Activated B cell treated with CpG ODN at 0.5 μM for 24 hours (primary cell): ENCODE measurements around the gene C3orf52. TPM values are rescaled to one million over a fixed set of nuclear protein-coding genes. Genes with fewer than 3 reads are reported as not detected.

Experiments used
- ATAC-seq: fragments of 200-7000 bp; cut with Tn5 transposase; one replicate; pipeline ENCODE4 v1.10.0; 2021; ENCODE audit warnings: low read depth, mild to moderate bottlenecking, moderate library complexity
- CTCF ChIA-PET: fragments of 350-600 bp; sonication (Branson Sonifier 250); formaldehyde crosslinking; loops from one replicate; lab custom pipeline; 2021; ENCODE audit warnings: antibody characterized with exemption; lab: Charles Lee
- POLR2A ChIA-PET: fragments of 350-600 bp; sonication (Branson Sonifier 250); formaldehyde crosslinking; loops from one replicate; lab custom pipeline; 2021; ENCODE audit warnings: antibody characterized with exemption; lab: Charles Lee
- DNase-seq: peaks from one replicate; pipeline ENCODE4 v3.0.0; 2022
- H3K27ac Mint-ChIP-seq: one replicate; pipeline ENCODE4 v1.8.0; 2020; ENCODE audit warnings: mixed read lengths
- H3K27me3 Mint-ChIP-seq: one replicate; pipeline ENCODE4 v1.8.0; 2021; ENCODE audit warnings: mixed read lengths
- H3K36me3 Mint-ChIP-seq: one replicate; pipeline ENCODE4 v1.8.0; 2021; ENCODE audit warnings: low read depth, mixed read lengths
- H3K4me1 Mint-ChIP-seq: one replicate; pipeline ENCODE4 v1.8.0; 2021; ENCODE audit warnings: mixed read lengths
- H3K4me3 Mint-ChIP-seq: one replicate; pipeline ENCODE4 v1.8.0; 2020; ENCODE audit warnings: mild to moderate bottlenecking, mixed read lengths
- H3K9me3 Mint-ChIP-seq: one replicate; pipeline ENCODE4 v1.8.0; 2020; ENCODE audit warnings: mixed read lengths
- CTCF ChIP-seq: fragments of 200-600 bp; IDR thresholded peaks from one replicate; pipeline ENCODE4 v1.8.0; 2022; ENCODE audit warnings: antibody characterized with exemption, mild to moderate bottlenecking
- intact Hi-C: fragments of 100-400 bp; cut with micrococcal nuclease; formaldehyde crosslinking; loops from one replicate; pipeline ENCODE4 v1.15.1; 2024
- total RNA-seq: library from RNA; stranded (reverse); gene quantifications from 2 replicates; pipeline ENCODE4 v1.2.3, GENCODE V29; 2022

Gene C3orf52
- total RNA-seq, 1 donor from 2014 or later, result 1.4 TPM

GRCh38 chr3:112074616-112075497, 11.3 kb upstream of the C3orf52 start:
- ATAC-seq, result no peak
- Mint-ChIP-seq H3K27ac (no peak overlapping the region), H3K27me3 (peaks cover 22% of the 10 kb centered on the region), H3K4me1 (peaks cover 4% of the 10 kb centered on the region), H3K4me3 (no peak overlapping the region), H3K36me3 (no peaks in the 10 kb centered on the region), H3K9me3 (no peaks in the 10 kb centered on the region)
- ChIA-PET CTCF (no interaction called here), POLR2A (no interaction called here)
- intact Hi-C loops, result no loop called here
- no peak for TF ChIP-seq CTCF
- no peak for DNase-seq

GRCh38 chr3:112078125-112079083, 7.8 kb upstream of the C3orf52 start:
- Mint-ChIP-seq H3K27me3 (peaks cover 14% of the 10 kb centered on the region), H3K9me3 (no peaks in the 10 kb centered on the region), H3K36me3 (no peaks in the 10 kb centered on the region), H3K4me1 (peaks cover 4% of the 10 kb centered on the region), H3K27ac (no peak overlapping the region), H3K4me3 (no peak overlapping the region)
- TF ChIP-seq CTCF, result no peak
- intact Hi-C loops, result no loop called here
- ChIA-PET CTCF (no interaction called here), POLR2A (no interaction called here)
- ATAC-seq, result no peak
- DNase-seq, result no peak

GRCh38 chr3:112083239-112083638, 3.0 kb upstream of the C3orf52 start:
- intact Hi-C loops, result no loop called here
- POLR2A ChIA-PET, result no interaction called here
- CTCF ChIA-PET, result no interaction called here
- no peak overlapping the region for H3K4me3 Mint-ChIP-seq
- H3K27ac Mint-ChIP-seq, result no peak overlapping the region
- peaks cover 14% of the 10 kb centered on the region for H3K4me1 Mint-ChIP-seq
- no peaks in the 10 kb centered on the region for H3K9me3 Mint-ChIP-seq
- no peak for ATAC-seq
- no peaks in the 10 kb centered on the region for H3K36me3 Mint-ChIP-seq
- no peak for TF ChIP-seq CTCF
- no peak for DNase-seq
- H3K27me3 Mint-ChIP-seq, result peaks cover 12% of the 10 kb centered on the region

GRCh38 chr3:112084980-112085705, 1.0 kb upstream of the C3orf52 start:
- Mint-ChIP-seq H3K36me3 (no peaks in the 10 kb centered on the region), H3K27me3 (peaks cover 19% of the 10 kb centered on the region), H3K4me3 (peak overlapping the region; percentile 83), H3K27ac (no peak overlapping the region), H3K9me3 (no peaks in the 10 kb centered on the region), H3K4me1 (peaks cover 13% of the 10 kb centered on the region)
- TF ChIP-seq CTCF, result no peak
- intact Hi-C loops, result no loop called here
- ChIA-PET CTCF (no interaction called here), POLR2A (no interaction called here)
- DNase-seq (no peak), ATAC-seq (no peak)
